SU-DHL-6 (cell line): ENCODE data around the gene MT1E.

ENCODE experiments used
- H2AFZ ChIP-seq: fragments of 200-600 bp; sonication (generic); 2 replicates; pipeline ENCODE4 v1.6.1; 2014; ENCODE audit warnings: low read depth, mild to moderate bottlenecking, moderate library complexity, mixed read lengths, antibody characterized with exemption, low read length; ENCODE audit not compliant: severe bottlenecking
- H3F3A ChIP-seq: fragments of 200-600 bp; shearing (Covaris generic); 2 replicates; pipeline ENCODE4 v1.6.0; 2016; ENCODE audit warnings: antibody characterized with exemption, mild to moderate bottlenecking; ENCODE audit not compliant: insufficient read depth
- H3K27ac ChIP-seq: fragments of 200-600 bp; sonication (generic); 2 replicates; pipeline ENCODE4 v1.5.1; 2016; ENCODE audit warnings: low read depth, mild to moderate bottlenecking, low read length, moderate library complexity, mixed read lengths
- H3K27me3 ChIP-seq: fragments of 200-600 bp; sonication (generic), shearing (Covaris generic); 2 replicates; pipeline ENCODE4 v1.6.0; 2014; ENCODE audit warnings: mild to moderate bottlenecking, low read length
- H3K36me3 ChIP-seq: fragments of 200-600 bp; sonication (generic); 2 replicates; pipeline ENCODE4 v1.6.1; 2014; ENCODE audit warnings: mild to moderate bottlenecking, low read length, mixed read lengths
- H3K4me2 ChIP-seq: fragments of 300-600, 200-600 bp; shearing (Covaris generic), sonication (generic); 2 replicates; pipeline ENCODE4 v1.6.0; 2014; ENCODE audit warnings: low read length, low read depth, mild to moderate bottlenecking; ENCODE audit not compliant: poor library complexity, severe bottlenecking
- H3K4me3 ChIP-seq: fragments of 200-600 bp; sonication (generic); 2 replicates; pipeline ENCODE4 v1.5.1; 2014; ENCODE audit warnings: antibody characterized with exemption, low read length, mild to moderate bottlenecking, mixed read lengths; ENCODE audit not compliant: insufficient read depth, poor library complexity, severe bottlenecking
- H3K79me2 ChIP-seq: fragments of 200-600 bp; sonication (generic); 2 replicates; pipeline ENCODE4 v1.6.1; 2014; ENCODE audit warnings: mild to moderate bottlenecking, low read length, moderate library complexity; ENCODE audit not compliant: insufficient read depth
- H3K9ac ChIP-seq: fragments of 200-600 bp; sonication (generic); 2 replicates; pipeline ENCODE4 v1.7.0; 2014; ENCODE audit warnings: mild to moderate bottlenecking, low read length
- H3K9me2 ChIP-seq: fragments of 200-600 bp; sonication (generic); replicated peaks from 2 replicates; pipeline ENCODE4 v1.6.1; 2014; ENCODE audit warnings: low read length; ENCODE audit not compliant: insufficient read depth
- H3K9me3 ChIP-seq: fragments of 200-600 bp; sonication (generic); 2 replicates; pipeline ENCODE4 v1.6.1; 2014; ENCODE audit warnings: low read length, mixed read lengths; ENCODE audit not compliant: insufficient read depth
- H4K20me1 ChIP-seq: fragments of 200-600 bp; sonication (generic); 2 replicates; pipeline ENCODE4 v1.6.1; 2014; ENCODE audit warnings: low read depth, mild to moderate bottlenecking, antibody characterized with exemption, low read length, moderate library complexity, mixed read lengths
- EZH2phosphoT487 ChIP-seq: fragments of 200-600 bp; sonication (generic), shearing (Covaris generic); conservative IDR thresholded peaks from 2 replicates; pipeline ENCODE4 v1.6.1; 2018; ENCODE audit warnings: mild to moderate bottlenecking, antibody characterized with exemption, low read length, moderate library complexity, mixed read lengths
- TF ChIP-seq, protein P1 (sequence below): fragments of 200-600 bp; sonication (generic); IDR thresholded peaks from one replicate; pipeline ENCODE4 v1.5.1; 2017; ENCODE audit warnings: antibody characterized with exemption, mild to moderate bottlenecking, low read length, moderate library complexity; ENCODE audit not compliant: insufficient read depth, poor library complexity, severe bottlenecking

Gene MT1E

DNA sequence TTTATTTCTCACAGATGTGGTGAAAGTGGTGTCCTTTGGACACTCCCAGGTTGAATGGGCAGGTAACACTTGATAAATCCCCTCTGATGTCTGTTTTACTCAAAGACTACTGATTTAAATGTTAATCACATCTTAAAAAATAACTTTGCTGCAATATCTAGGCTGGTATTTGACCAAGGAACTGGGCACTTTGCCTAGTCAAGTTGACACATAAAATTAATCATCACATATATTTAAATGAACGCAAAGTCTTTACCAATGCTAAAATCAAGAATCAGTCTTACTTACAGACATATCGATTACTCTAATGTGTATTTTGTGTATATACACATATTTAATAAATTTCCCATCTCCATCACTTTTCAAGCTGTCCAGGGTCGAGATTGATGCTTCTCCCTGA, 10.2 kb upstream of the MT1E start:
- Histone ChIP-seq H3K79me2 (no peaks in the 10 kb centered on the region), H3K4me2 (no peak overlapping the region), H3K9me3 (no peaks in the 10 kb centered on the region), H3K9me2 (no peaks in the 10 kb centered on the region), H3K36me3 (no peaks in the 10 kb centered on the region), H4K20me1 (no peaks in the 10 kb centered on the region), H3K4me3 (no peak overlapping the region), H2AFZ (no peak overlapping the region), H3F3A (no peaks in the 10 kb centered on the region), H3K27me3 (no peaks in the 10 kb centered on the region; the same call in 1 of the 2 replicates), H3K27ac (no peak overlapping the region), H3K9ac (no peak overlapping the region)
- TF ChIP-seq, protein P1, sequence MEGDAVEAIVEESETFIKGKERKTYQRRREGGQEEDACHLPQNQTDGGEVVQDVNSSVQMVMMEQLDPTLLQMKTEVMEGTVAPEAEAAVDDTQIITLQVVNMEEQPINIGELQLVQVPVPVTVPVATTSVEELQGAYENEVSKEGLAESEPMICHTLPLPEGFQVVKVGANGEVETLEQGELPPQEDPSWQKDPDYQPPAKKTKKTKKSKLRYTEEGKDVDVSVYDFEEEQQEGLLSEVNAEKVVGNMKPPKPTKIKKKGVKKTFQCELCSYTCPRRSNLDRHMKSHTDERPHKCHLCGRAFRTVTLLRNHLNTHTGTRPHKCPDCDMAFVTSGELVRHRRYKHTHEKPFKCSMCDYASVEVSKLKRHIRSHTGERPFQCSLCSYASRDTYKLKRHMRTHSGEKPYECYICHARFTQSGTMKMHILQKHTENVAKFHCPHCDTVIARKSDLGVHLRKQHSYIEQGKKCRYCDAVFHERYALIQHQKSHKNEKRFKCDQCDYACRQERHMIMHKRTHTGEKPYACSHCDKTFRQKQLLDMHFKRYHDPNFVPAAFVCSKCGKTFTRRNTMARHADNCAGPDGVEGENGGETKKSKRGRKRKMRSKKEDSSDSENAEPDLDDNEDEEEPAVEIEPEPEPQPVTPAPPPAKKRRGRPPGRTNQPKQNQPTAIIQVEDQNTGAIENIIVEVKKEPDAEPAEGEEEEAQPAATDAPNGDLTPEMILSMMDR: no peak
- TF ChIP-seq EZH2phosphoT487: no peak

- no peak overlapping the region for H3K27ac ChIP-seq
- H3K4me2 ChIP-seq: no peak overlapping the region
- H3K27me3 ChIP-seq: no peaks in the 10 kb centered on the region; the same call in 1 of the 2 replicates
- no peaks in the 10 kb centered on the region for H3K79me2 ChIP-seq
- no peaks in the 10 kb centered on the region for H3K9me2 ChIP-seq
- H3F3A ChIP-seq: no peaks in the 10 kb centered on the region
- no peak overlapping the region for H3K9ac ChIP-seq
- H3K4me3 ChIP-seq: no peak overlapping the region
- no peaks in the 10 kb centered on the region for H3K9me3 ChIP-seq
- H2AFZ ChIP-seq: no peak overlapping the region
- no peaks in the 10 kb centered on the region for H3K36me3 ChIP-seq
- TF ChIP-seq EZH2phosphoT487: no peak
- TF ChIP-seq, protein P1: no peak
- H4K20me1 ChIP-seq: no peaks in the 10 kb centered on the region
Observed at GRCh38 chr16:56616608-56617211, 8.9 kb upstream of the MT1E start.

DNA sequence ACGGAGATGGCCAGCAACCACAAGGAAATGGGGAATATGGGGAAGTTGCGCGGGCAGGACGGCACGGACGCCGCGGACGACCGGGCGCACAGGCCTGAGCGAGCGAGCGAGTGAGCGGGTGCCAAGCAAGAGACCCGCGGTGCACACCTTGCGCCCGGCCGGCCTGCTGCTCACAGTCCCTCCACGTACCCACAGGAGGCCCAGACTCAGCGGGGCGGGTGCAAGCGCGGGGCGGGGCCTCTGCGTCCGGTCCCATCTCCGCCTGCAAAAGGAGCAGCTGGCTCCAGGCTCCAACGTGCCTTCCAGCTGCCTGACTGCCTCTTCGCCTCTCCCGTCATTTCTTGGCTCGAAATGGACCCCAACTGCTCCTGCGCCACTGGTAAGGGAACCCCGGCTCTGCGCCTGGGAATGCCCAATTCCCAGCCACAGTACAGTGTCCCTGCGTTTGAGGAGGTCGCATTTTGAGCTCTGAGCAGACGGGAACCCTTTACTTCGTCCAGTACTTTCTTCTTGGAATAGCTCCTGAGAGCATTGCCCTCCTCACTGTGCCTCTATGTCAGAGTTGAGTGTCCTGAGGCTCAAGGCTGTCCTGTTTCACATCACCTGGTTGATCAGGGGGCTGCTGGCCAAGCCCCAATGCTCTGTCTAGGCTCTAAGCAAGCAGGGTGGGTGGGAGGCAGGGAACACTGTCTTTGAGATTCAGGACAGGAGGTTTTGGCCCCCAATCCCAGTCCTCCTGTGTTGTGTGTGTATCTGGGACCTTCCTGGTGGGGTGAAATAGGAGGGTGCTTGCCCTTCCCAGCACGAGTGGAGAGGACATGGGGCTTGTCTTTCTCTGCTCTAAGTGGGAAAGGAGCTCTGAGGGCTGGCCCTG, 8.1 kb upstream of the MT1E start:
- H3K36me3 ChIP-seq: no peaks in the 10 kb centered on the region
- H3K4me3 ChIP-seq: no peak overlapping the region
- H3K27me3 ChIP-seq: no peaks in the 10 kb centered on the region; the same call in 1 of the 2 replicates

More for the DNA sequence above, 8.1 kb upstream of the MT1E start:
- Histone ChIP-seq H4K20me1 (no peaks in the 10 kb centered on the region), H3F3A (no peaks in the 10 kb centered on the region), H3K9me2 (no peaks in the 10 kb centered on the region), H3K79me2 (no peaks in the 10 kb centered on the region), H2AFZ (no peak overlapping the region), H3K4me2 (no peak overlapping the region), H3K9me3 (no peaks in the 10 kb centered on the region), H3K9ac (no peak overlapping the region), H3K27ac (no peak overlapping the region)
- TF ChIP-seq, protein P1: no peak
- no peak for TF ChIP-seq EZH2phosphoT487
